BJ (cell line): ENCODE data around the gene BMP3. TPM values are rescaled to one million over a fixed set of nuclear protein-coding genes. Genes with fewer than 3 reads are reported as not detected.

Experiments
- CTCF ChIA-PET: fragments of 350-600 bp; formaldehyde crosslinking; extraction: SDS; loops from one replicate; lab custom pipeline; 2021; ENCODE audit warnings: antibody characterized with exemption, inconsistent platforms; lab: Yijun Ruan, JAX
- POLR2A ChIA-PET: fragments of 300-600 bp; sonication (Branson Sonifier 250); formaldehyde crosslinking; extraction: SDS; loops from one replicate; lab custom pipeline; 2021; ENCODE audit warnings: antibody characterized with exemption; lab: Charles Lee
- DNase-seq: peaks from one replicate; pipeline ENCODE4 v3.0.0-alpha.2; 2011; ENCODE audit warnings: low read depth
- H3K27me3 ChIP-seq: 2 replicates; pipeline ENCODE4 v1.6.0; 2011; ENCODE audit warnings: low read length; ENCODE audit not compliant: control insufficient read depth, insufficient read depth
- H3K36me3 ChIP-seq: 2 replicates; pipeline ENCODE4 v1.5.1; 2011; ENCODE audit warnings: low read length; ENCODE audit not compliant: control insufficient read depth, insufficient read depth
- H3K4me3 ChIP-seq: 2 replicates; pipeline ENCODE4 v1.5.1; 2011; ENCODE audit warnings: low read depth, mild to moderate bottlenecking, control low read depth, low read length
- polyA plus RNA-seq: library from polyadenylated mRNA; depleted of rRNA; stranded (reverse); fragments of >200 nt; gene quantifications from 2 replicates; pipeline ENCODE4 v1.2.3, GENCODE V29; 2011
- TF ChIP-seq, protein P1 (sequence below): IDR thresholded peaks from 2 replicates; pipeline ENCODE4 v1.5.1; 2011; ENCODE audit warnings: low read depth, mild to moderate bottlenecking, control low read depth, inconsistent platforms, low read length, moderate library complexity; ENCODE audit not compliant: insufficient read depth

BMP3 gene
- polyA plus RNA-seq, 1 experiment = 0.01 TPM

DNA sequence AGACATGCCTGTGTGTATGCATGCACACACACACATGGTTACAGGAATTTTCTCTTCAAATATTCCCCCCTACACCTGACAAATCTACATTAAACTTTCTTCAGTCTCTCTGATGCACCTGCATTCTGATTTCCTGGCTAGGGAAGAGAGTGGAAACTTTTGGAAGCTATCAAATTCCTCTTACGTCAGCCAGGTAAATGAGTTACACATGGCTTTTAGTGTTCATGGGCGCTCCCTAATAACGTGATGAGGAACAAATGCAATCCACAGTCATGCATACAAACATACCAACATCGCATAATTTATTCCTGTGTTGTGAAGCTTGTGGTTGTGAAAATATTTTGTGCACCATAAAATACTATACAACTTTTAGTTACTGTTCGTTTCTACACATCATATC lies 34.9 kb downstream of the BMP3 start:
- no peak for DNase-seq
- H3K36me3 ChIP-seq = no peaks in the 10 kb centered on the region
- TF ChIP-seq, protein P1, sequence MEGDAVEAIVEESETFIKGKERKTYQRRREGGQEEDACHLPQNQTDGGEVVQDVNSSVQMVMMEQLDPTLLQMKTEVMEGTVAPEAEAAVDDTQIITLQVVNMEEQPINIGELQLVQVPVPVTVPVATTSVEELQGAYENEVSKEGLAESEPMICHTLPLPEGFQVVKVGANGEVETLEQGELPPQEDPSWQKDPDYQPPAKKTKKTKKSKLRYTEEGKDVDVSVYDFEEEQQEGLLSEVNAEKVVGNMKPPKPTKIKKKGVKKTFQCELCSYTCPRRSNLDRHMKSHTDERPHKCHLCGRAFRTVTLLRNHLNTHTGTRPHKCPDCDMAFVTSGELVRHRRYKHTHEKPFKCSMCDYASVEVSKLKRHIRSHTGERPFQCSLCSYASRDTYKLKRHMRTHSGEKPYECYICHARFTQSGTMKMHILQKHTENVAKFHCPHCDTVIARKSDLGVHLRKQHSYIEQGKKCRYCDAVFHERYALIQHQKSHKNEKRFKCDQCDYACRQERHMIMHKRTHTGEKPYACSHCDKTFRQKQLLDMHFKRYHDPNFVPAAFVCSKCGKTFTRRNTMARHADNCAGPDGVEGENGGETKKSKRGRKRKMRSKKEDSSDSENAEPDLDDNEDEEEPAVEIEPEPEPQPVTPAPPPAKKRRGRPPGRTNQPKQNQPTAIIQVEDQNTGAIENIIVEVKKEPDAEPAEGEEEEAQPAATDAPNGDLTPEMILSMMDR = no peak
- POLR2A ChIA-PET = no interaction called here
- CTCF ChIA-PET = interaction anchor here (6.6 kb wide), 1 partner anchor 289 kb away, joined by 114 read pairs; no protein-coding TSS in a partner anchor
- peaks cover 3% of the 10 kb centered on the region for H3K27me3 ChIP-seq
- no peak overlapping the region for H3K4me3 ChIP-seq

DNA sequence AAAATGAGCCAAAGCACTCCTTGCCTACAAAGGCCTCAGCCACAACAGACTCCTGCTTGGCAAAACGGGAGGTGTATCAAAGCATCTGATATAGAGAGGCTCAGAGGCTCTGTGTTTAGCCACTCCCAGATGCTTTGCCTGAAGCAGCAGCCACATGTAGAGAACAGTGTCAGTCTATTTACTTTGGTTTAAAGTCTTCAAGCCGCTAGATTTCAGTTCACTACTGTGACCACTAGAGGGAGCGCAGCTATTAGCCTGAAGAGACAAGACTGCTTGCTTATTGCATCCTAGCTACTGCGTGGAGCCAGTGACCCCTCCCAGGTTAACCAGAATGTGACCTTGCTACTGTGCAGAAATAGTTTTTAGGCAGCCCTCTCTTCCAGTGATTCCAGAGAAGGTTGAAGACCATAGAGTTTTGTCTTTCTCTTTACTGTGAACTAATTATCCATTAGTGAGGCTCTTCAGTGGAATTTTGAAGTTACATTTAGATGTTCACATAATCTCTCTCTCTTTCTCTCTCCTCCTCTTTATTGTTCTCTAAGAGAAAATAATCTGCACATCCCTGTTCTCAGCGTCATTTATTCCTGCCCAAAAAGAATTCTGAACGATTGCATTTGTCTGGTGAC lies 39.3 kb downstream of the BMP3 start:
- TF ChIP-seq, protein P1 = peak; percentile 91
- DNase-seq = peak; percentile 38
- peaks cover 1% of the 10 kb centered on the region; the same call in 1 of the 2 replicates for H3K27me3 ChIP-seq
- no peak overlapping the region for H3K4me3 ChIP-seq
- POLR2A ChIA-PET = no interaction called here
- CTCF ChIA-PET = interaction anchor here (0.9 to 6.6 kb wide), 28 partner anchors 9 to 327 kb away, joined by 3 to 114 read pairs (median 5); partner anchors contain the start of gene PRKG2
- no peaks in the 10 kb centered on the region for H3K36me3 ChIP-seq

DNA sequence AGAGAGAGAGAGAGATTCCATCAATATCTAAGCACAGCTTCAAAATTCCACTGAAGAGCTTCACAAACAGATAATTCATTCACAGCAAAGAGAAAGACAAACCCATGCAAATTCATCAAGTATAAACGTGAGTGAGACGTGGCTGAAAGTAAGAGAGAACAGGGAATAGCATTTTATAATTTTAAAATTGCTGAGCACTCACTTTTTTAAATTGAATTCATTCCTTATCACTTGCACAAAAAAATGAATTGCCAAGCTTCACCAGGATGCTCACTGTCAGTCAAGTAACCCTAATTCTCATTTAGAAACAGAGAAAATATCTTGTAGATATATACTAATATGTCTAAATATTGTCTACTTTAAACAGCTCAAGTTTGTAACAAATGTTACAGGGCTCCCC lies 40.5 kb downstream of the BMP3 start:
- Histone ChIP-seq H3K36me3 (no peaks in the 10 kb centered on the region), H3K27me3 (no peaks in the 10 kb centered on the region), H3K4me3 (no peak overlapping the region)
- DNase-seq = no peak
- TF ChIP-seq, protein P1 = no peak
- CTCF ChIA-PET = interaction anchor here (1.1 to 6.6 kb wide), 13 partner anchors 8 to 304 kb away, joined by 3 to 114 read pairs (median 5); partner anchors contain the start of gene PRKG2
- POLR2A ChIA-PET = no interaction called here

DNA sequence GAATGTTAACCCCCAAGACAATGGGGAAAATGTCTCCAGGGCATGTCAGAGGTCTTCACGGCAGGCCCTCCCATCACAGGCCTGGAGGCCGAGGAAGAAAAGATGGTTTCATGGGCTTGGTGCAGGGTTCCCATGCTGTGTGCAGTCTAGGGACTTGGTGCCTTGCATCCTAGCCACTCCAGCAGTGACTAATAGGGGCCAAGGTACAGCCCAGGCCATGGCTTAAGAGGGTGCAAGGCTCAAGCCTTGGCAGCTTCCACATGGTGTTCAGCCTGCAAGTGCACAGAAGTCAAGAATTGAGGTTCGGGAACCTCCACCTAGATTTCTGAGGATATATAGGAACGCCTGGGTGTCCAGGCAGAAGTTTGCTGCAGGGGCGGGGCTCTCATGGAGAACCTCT lies 50.6 kb downstream of the BMP3 start:
- no peak overlapping the region for H3K4me3 ChIP-seq
- H3K27me3 ChIP-seq = no peaks in the 10 kb centered on the region
- TF ChIP-seq, protein P1 = no peak
- ChIA-PET POLR2A (no interaction called here), CTCF (interaction anchor here (0.8 to 1.0 kb wide), 2 partner anchors 11 to 271 kb away, joined by 3 to 5 read pairs; no protein-coding TSS in a partner anchor)
- DNase-seq = no peak
- H3K36me3 ChIP-seq = no peaks in the 10 kb centered on the region

DNA sequence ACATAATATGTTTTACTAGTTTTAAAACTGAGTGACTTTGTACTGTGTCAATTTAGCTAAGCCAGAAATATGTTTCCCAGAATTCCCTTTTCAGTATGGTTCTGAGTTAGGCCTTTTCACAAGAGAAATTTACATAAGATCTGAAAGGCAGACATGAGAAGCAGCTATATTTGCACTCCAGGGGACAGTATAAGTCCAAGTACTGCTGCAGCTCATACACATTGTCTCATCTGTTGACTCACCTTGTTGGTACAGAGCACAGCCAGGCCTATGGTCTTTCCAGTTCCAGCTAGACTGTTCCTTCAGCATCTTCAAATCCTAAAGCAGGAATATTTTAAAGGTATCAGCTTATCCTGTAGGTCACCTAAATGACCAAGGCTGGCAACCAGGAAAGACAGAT lies 53.5 kb downstream of the BMP3 start:
- H3K4me3 ChIP-seq = no peak overlapping the region
- CTCF ChIA-PET = interaction anchor here (0.9 to 5.8 kb wide), 5 partner anchors 13 to 276 kb away, joined by 5 to 42 read pairs (median 5); no protein-coding TSS in a partner anchor
- POLR2A ChIA-PET = no interaction called here
- H3K36me3 ChIP-seq = no peaks in the 10 kb centered on the region
- TF ChIP-seq, protein P1 = peak; percentile 52
- no peaks in the 10 kb centered on the region for H3K27me3 ChIP-seq
- no peak for DNase-seq
